Suprapubic skin (tissue), 4 donors: ENCODE data around the gene TMEM101.

ENCODE experiments used
- EP300 ChIP-seq: sonication (generic); formaldehyde crosslinking; IDR thresholded peaks from one replicate; pipeline ENCODE4 v1.6.1; 2017; ENCODE audit warnings: antibody characterized with exemption
- POLR2A ChIP-seq, 2 donors: fragments of 450-650 bp; IDR thresholded peaks; one replicate each; pipeline ENCODE4 v1.6.1; 2017; ENCODE audit warnings: antibody characterized with exemption in 2 of 2, mild to moderate bottlenecking in 2 of 2, moderate library complexity in 2 of 2
- POLR2AphosphoS5 ChIP-seq, 3 donors: sonication (generic); formaldehyde crosslinking; IDR thresholded peaks; one replicate each; pipeline ENCODE4 v1.6.1; 2017; ENCODE audit warnings: antibody characterized with exemption in 3 of 3
- TF ChIP-seq, protein P1 (sequence below), 2 donors: fragments of 200-600 bp in 1 of 2; fragments of 450-650 bp in 1 of 2; sonication (generic) in 1 of 2; IDR thresholded peaks; one replicate each; pipeline ENCODE4 v1.5.1; 2016 to 2019; ENCODE audit warnings: antibody characterized with exemption in 2 of 2, mild to moderate bottlenecking in 1 of 2, moderate library complexity in 1 of 2

DNA sequence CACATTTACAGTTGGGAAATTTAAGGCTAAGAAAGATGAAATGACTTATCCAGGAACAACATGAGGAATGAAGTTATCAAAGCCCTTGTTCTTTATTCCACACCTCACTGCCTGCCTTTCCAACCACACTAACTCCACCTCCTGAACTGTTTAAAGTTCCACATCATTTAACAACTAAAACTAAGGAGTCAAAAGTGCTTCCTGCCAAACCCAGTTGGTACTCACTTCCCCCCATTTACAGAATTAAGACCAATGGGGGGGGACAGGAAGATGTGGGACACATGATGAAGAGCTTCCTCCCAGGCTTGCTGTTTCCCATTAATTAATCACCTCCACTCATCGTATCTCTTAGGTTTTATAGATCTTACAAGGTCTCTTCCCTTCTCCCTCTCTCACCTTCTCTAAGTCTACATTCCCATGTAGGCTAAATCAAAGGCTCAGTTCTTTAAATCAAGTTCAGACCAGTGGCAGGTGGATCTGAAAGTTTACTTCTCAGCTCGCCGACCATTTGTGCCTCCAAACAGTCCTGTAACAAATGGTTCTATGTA is 19.2 kb upstream of the TMEM101 start:
- no peak for TF ChIP-seq EP300
- TF ChIP-seq, protein P1, sequence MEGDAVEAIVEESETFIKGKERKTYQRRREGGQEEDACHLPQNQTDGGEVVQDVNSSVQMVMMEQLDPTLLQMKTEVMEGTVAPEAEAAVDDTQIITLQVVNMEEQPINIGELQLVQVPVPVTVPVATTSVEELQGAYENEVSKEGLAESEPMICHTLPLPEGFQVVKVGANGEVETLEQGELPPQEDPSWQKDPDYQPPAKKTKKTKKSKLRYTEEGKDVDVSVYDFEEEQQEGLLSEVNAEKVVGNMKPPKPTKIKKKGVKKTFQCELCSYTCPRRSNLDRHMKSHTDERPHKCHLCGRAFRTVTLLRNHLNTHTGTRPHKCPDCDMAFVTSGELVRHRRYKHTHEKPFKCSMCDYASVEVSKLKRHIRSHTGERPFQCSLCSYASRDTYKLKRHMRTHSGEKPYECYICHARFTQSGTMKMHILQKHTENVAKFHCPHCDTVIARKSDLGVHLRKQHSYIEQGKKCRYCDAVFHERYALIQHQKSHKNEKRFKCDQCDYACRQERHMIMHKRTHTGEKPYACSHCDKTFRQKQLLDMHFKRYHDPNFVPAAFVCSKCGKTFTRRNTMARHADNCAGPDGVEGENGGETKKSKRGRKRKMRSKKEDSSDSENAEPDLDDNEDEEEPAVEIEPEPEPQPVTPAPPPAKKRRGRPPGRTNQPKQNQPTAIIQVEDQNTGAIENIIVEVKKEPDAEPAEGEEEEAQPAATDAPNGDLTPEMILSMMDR (IDR thresholded peaks at IDR 0.05): no peak
- no peak for TF ChIP-seq POLR2A (IDR thresholded peaks at IDR 0.05)
- TF ChIP-seq POLR2AphosphoS5 (IDR thresholded peaks at IDR 0.05): no peak
